ENCODE data around the gene GARIN5A.

DNA sequence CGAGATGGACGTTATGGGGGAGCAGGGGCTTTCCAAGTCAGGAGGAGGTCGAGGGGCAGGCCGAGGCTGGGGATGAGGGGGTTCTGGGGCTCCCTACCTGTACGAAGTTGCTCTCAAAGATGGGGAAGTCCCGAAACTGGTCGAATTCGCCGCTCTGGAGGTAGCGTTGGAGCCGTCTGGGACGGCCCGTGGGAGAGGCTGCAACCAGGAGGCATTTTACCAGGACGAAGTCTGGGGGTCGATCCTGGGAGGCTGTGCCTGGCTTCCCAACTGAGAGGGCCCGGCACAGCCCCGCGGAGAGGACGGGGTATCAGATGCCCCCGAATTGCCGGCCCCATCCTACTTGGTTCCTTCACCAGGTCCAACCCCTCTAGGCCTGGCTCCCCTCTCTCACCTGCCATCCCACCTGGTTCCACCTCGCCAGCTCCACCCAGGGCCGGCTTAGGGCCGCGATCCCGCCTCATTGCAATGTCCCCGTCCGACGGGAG, 868 bp downstream of the GARIN5A start:
- TF ChIP-seq CTCF (IDR thresholded peaks at IDR 0.05; ENCODE audit: low read depth, low read length, poor library complexity, severe bottlenecking) (no peak), EZH2phosphoT487 (IDR thresholded peaks at IDR 0.05; ENCODE audit: borderline replicate concordance, low read length) (no peak)

All from DOHH2 (cell line).